Measurements from ENCODE around the gene TTC39B. TPM values are rescaled to one million over a fixed set of nuclear protein-coding genes. Genes with fewer than 3 reads are reported as not detected.

TTC39B gene
- total RNA-seq, 4 donors from 2014 or later, result 3.4 to 11.2 (median 4.3) TPM

DNA sequence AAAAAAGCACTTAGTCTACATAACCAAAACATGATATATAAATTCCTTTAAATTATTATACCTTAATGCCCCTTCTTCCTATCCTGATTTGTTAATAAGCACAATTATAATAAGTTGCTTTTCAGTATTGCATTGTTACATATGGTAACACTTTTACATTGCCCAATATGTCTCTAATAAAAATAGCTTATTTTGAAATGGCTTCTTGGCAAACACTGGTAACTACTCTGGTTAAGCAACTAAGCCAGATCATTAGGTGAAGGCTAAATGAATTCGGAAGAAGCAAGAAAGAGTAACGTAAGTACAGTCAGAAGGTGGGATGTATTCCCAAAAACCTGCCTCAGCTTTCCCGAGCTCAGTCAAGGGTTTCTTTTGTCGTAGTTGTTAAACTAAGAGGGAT, 85.3 kb downstream of the TTC39B start:
- TF ChIP-seq, protein P1, sequence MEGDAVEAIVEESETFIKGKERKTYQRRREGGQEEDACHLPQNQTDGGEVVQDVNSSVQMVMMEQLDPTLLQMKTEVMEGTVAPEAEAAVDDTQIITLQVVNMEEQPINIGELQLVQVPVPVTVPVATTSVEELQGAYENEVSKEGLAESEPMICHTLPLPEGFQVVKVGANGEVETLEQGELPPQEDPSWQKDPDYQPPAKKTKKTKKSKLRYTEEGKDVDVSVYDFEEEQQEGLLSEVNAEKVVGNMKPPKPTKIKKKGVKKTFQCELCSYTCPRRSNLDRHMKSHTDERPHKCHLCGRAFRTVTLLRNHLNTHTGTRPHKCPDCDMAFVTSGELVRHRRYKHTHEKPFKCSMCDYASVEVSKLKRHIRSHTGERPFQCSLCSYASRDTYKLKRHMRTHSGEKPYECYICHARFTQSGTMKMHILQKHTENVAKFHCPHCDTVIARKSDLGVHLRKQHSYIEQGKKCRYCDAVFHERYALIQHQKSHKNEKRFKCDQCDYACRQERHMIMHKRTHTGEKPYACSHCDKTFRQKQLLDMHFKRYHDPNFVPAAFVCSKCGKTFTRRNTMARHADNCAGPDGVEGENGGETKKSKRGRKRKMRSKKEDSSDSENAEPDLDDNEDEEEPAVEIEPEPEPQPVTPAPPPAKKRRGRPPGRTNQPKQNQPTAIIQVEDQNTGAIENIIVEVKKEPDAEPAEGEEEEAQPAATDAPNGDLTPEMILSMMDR (IDR thresholded peaks at IDR 0.05; ENCODE audit: low read depth), result no peak

DNA sequence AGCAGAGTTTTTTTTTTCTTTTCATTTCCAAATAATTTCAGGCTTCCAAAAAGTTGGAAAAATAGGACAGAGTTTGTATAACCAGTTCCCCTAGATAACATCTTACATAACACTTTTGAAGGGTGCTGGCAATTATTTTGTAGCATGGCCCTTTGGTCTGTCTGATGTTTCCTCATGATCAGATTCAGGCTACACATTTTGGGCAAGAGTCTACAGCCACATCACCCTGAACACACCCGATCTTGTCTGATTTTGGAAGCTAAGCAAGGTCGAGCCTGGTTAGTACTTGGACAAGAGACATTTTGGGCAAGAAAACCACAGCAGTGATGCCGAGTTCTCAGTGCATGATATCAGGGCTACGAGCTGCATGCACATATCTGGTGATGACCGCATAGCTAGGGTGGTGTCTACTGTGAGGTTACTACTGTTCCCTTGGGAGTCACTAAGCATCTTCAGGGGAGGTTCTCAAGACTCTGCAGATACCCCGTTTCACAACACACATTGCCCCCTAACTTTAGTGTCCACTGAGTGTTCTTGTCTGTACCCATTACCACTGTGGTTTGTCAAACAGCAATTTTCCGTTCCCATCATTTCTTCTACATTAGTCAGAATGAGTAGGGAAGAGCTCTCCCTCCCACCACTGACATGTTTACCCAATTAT, 86.2 kb downstream of the TTC39B start:
- TF ChIP-seq, protein P1 (IDR thresholded peaks at IDR 0.05; ENCODE audit: low read depth), result no peak

DNA sequence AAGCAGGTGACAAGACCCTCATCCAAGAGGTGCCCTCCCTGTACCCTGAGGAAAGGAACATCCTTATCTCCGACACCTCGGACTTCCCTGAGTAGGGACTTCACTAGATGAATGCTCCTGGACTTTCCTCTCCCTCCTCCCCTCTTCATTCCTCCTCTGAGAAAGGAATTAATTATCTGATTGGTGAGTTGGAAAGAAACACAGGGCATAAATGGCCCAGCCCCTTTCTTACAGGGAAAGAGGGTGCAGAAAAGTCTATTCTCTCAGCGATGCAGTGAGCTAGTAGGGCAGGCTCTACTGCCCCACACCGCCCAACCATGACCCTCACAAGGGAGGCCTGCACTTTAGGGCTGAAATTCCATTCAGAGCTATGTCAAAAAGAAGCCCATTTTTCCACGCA, 87.5 kb downstream of the TTC39B start:
- TF ChIP-seq, protein P1 (IDR thresholded peaks at IDR 0.05; ENCODE audit: low read depth), result no peak

DNA sequence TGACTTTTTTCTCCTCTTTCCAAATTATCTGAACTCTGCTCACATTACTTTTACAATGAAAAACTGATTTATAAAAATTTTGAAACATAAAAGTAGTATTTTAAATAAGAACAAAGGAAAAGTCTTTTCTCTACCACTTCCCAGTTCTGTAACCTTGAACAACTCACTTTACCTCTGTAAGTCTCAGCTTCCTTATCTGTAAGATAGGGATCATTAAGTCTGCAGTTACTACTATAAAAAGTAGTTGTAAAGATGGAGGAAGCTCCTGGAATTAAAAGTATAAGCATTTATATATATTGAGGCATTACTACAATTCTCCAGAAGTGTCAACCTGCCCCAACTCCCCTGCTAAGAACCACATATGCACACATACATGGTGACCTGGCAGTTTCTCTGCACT, 88.0 kb downstream of the TTC39B start:
- TF ChIP-seq, protein P1 (IDR thresholded peaks at IDR 0.05; ENCODE audit: low read depth), result no peak

DNA sequence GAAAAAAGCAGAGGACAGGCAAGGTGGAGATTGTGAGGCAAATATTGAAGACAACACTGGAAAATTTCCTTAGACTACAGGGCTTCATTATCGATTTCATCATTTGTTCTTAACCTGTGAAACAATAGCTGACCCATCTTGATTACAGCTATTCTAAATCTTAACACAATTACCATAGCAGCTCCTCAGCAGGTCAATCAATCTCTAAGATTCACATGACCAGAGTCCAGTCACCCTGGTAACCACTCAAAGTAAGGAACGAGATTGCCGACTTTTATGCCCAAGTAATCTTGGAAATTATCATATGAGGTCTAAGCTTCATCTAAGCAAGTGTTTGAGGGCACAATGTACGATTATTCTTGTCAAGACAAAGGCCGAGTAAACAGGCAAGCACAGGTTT, 93.8 kb downstream of the TTC39B start:
- TF ChIP-seq, protein P1 (IDR thresholded peaks at IDR 0.05; ENCODE audit: low read depth), result no peak

DNA sequence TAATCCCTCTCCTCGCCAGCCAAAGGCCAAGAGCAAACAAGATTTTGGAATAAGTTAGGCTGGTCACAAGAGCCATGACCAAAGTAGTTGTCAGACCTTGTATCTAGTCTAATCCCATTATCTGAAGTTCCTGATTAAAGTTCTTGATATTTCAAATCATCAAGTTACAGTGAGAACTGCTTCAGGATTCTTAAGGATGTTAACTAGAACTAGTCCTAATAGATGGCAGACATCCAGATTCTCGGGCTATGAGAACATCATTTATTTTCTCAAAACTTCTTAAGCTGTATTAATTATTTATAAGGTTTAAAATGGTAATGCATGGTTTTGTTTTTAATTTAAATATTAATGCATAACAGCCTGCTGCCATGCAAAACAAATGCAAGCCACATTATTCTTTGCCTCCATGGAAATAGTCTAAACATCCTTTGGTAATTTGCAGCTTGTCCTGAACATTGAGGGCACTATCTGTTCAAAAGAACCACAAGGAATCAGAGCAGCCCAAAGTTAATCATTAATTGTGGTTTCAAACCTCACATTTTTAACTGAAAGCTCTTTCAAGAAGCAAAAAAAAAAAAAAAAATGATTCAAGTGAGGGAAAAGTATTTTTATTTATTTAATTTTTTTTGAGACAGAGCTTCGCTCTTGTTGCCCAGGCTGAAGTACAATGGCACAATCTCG, 95.1 kb downstream of the TTC39B start:
- TF ChIP-seq, protein P1 (IDR thresholded peaks at IDR 0.05; ENCODE audit: low read depth), result no peak

DNA sequence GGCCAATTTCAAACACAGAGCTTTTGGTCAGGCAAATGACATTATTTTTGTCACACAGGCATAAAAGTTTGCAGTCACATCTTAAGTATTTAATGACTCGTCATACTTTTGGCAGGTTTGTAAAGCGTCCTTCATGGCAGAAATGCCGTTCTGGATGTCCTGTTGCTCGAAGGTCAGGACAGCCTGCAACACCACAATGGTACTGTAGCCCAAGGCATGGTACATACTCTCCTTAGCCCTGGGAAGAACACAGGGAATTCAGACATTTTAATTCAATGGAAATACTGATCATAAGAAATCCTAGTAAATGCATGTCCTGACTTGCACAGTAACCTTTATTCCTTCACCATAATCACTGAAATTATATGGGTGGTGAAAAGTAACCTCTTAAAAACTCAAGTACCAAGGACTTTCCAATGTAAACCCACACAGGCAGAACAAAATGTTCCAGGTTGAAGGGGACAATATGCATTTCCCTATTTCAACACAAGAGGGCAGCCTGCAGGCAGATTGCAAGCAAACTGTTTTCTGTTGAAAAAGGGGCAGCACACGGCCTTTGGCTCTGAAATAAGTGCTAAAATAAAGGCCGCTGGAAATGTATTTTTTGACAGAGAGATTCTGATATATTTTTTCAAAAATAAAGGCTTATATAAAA, 95.7 kb downstream of the TTC39B start:
- TF ChIP-seq, protein P1 (IDR thresholded peaks at IDR 0.05; ENCODE audit: low read depth), result no peak

Measured in subcutaneous adipose tissue (tissue), 4 donors.